ENCODE data around the gene SHANK3. TPM values are rescaled to one million over a fixed set of nuclear protein-coding genes. Genes with fewer than 3 reads are reported as not detected.

The SHANK3 gene
- total RNA-seq, 6 experiments from 2014 or later, result 9.7 to 16.0 (median 14.8) TPM

DNA sequence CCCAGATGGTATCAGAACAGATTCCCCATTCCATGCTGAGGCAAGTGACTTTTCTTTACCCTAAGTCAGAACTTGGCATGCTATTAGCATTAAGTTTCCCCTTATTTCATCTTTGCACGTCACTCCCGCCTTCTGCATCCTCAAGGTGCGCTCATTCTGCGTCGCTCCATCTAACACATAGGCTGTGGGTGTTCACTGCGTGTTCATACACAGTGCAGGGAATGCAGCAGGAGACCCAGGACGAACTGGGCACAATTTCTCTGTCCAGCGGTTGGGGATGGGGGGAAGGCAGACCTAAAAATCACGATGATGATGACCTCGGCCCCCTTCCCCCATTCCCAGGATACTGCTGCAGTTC lies 45.7 kb downstream of the SHANK3 start:
- no peak overlapping the region for H3K27ac ChIP-seq

DNA sequence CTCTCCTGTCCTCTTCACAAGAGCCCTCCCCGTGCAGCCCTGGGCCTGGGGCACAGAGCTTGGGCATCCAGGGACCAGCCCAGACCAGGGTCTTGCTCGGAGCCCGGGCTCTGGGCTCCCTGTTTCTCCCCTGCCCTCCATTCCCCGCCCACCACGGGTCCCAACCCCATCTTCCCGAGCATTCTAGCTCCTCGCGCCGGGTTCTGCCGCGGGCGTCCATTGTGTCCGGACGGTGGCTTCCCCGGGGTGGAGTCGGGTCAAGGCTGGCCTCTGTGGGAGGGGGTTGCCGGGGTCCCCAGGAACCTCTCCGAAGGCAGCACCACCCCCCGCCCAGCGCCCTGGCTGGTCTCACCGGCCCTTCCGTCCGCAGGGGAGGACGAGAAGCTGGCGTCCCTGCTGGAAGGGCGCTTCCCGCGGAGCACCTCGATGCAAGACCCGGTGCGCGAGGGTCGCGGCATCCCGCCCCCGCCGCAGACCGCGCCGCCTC lies 47.2 kb downstream of the SHANK3 start:
- H3K4me1 ChIP-seq, result no peaks in the 10 kb centered on the region
- WGBS (ENCODE audit: insufficient coverage, low coverage, low lambda C conversion rate, missing lambda C conversion rate), result 100% methylated on average over 1 of the region's 40 CpGs
- H3K36me3 ChIP-seq, result peaks cover 0 to 9% (median 3%) of the 10 kb centered on the region in 4 donors
- ATAC-seq (no peak), DNase-seq (peak in 1 of 3 donors; percentile 49)
- TF ChIP-seq, protein P1, sequence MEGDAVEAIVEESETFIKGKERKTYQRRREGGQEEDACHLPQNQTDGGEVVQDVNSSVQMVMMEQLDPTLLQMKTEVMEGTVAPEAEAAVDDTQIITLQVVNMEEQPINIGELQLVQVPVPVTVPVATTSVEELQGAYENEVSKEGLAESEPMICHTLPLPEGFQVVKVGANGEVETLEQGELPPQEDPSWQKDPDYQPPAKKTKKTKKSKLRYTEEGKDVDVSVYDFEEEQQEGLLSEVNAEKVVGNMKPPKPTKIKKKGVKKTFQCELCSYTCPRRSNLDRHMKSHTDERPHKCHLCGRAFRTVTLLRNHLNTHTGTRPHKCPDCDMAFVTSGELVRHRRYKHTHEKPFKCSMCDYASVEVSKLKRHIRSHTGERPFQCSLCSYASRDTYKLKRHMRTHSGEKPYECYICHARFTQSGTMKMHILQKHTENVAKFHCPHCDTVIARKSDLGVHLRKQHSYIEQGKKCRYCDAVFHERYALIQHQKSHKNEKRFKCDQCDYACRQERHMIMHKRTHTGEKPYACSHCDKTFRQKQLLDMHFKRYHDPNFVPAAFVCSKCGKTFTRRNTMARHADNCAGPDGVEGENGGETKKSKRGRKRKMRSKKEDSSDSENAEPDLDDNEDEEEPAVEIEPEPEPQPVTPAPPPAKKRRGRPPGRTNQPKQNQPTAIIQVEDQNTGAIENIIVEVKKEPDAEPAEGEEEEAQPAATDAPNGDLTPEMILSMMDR (IDR thresholded peaks at IDR 0.05), result no peak
- TF ChIP-seq POLR2A (IDR thresholded peaks at IDR 0.05), result no peak
- no peak overlapping the region for H3K4me3 ChIP-seq
- intact Hi-C loops (cut with DNase I), result no loop called here
- no peaks in the 10 kb centered on the region for H3K9me3 ChIP-seq
- no peak overlapping the region for H3K27ac ChIP-seq
- H3K27me3 ChIP-seq, result no peaks in the 10 kb centered on the region

More for the DNA sequence above, 45.7 kb downstream of the SHANK3 start:
- TF ChIP-seq POLR2A (IDR thresholded peaks at IDR 0.05), result no peak
- TF ChIP-seq, protein P1 (IDR thresholded peaks at IDR 0.05), result no peak
- DNase-seq, result no peak
- peaks cover 0 to 7% (median 0%) of the 10 kb centered on the region in 4 donors for H3K36me3 ChIP-seq
- ATAC-seq, result no peak
- H3K4me1 ChIP-seq, result no peaks in the 10 kb centered on the region
- no peak overlapping the region for H3K4me3 ChIP-seq
- WGBS (ENCODE audit: insufficient coverage, low coverage, low lambda C conversion rate, missing lambda C conversion rate), result 81% methylated on average over 10 of the region's 10 CpGs
- H3K27me3 ChIP-seq, result no peaks in the 10 kb centered on the region
- intact Hi-C loops (cut with DNase I), result no loop called here
- no peaks in the 10 kb centered on the region for H3K9me3 ChIP-seq

DNA sequence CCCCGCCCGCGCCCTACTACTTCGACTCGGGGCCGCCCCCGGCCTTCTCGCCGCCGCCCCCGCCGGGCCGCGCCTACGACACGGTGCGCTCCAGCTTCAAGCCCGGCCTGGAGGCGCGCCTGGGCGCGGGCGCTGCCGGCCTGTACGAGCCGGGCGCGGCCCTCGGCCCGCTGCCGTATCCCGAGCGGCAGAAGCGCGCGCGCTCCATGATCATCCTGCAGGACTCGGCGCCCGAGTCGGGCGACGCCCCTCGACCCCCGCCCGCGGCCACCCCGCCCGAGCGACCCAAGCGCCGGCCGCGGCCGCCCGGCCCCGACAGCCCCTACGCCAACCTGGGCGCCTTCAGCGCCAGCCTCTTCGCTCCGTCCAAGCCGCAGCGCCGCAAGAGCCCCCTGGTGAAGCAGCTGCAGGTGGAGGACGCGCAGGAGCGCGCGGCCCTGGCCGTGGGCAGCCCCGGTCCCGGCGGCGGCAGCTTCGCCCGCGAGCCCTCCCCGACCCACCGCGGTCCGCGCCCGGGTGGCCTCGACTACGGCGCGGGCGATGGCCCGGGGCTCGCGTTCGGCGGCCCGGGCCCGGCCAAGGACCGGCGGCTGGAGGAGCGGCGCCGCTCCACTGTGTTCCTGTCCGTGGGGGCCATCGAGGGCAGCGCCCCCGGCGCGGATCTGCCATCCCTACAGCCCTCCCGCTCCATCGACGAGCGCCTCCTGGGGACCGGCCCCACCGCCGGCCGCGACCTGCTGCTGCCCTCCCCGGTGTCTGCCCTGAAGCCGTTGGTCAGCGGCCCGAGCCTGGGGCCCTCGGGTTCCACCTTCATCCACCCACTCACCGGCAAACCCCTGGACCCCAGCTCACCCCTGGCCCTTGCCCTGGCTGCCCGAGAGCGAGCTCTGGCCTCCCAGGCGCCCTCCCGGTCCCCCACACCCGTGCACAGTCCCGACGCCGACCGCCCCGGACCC lies 48.0 kb downstream of the SHANK3 start:
- intact Hi-C loops (cut with DNase I), result no loop called here
- ATAC-seq, result peak in 2 of 4 donors; percentile 1 to 5
- TF ChIP-seq, protein P1 (IDR thresholded peaks at IDR 0.05), result no peak
- no peak for TF ChIP-seq POLR2A (IDR thresholded peaks at IDR 0.05)
- H3K27ac ChIP-seq, result no peak overlapping the region
- peak in 1 of 3 donors; percentile 55 for DNase-seq
- H3K27me3 ChIP-seq, result no peaks in the 10 kb centered on the region
- H3K9me3 ChIP-seq, result no peaks in the 10 kb centered on the region
- H3K4me3 ChIP-seq, result no peak overlapping the region
- H3K4me1 ChIP-seq, result no peaks in the 10 kb centered on the region
- 91% methylated on average over 24 of the region's 132 CpGs for WGBS (ENCODE audit: insufficient coverage, low coverage, low lambda C conversion rate, missing lambda C conversion rate)
- peaks cover 0 to 12% (median 3%) of the 10 kb centered on the region in 4 donors for H3K36me3 ChIP-seq

DNA sequence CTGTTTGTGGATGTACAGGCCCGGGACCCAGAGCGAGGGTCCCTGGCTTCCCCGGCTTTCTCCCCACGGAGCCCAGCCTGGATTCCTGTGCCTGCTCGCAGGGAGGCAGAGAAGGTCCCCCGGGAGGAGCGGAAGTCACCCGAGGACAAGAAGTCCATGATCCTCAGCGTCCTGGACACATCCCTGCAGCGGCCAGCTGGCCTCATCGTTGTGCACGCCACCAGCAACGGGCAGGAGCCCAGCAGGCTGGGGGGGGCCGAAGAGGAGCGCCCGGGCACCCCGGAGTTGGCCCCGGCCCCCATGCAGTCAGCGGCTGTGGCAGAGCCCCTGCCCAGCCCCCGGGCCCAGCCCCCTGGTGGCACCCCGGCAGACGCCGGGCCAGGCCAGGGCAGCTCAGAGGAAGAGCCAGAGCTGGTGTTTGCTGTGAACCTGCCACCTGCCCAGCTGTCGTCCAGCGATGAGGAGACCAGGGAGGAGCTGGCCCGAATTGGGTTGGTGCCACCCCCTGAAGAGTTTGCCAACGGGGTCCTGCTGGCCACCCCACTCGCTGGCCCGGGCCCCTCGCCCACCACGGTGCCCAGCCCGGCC lies 48.7 kb downstream of the SHANK3 start:
- Histone ChIP-seq H3K4me1 (no peaks in the 10 kb centered on the region), H3K9me3 (no peaks in the 10 kb centered on the region), H3K4me3 (no peak overlapping the region), H3K36me3 (peaks cover 0 to 16% (median 3%) of the 10 kb centered on the region in 4 donors), H3K27ac (no peak overlapping the region), H3K27me3 (no peaks in the 10 kb centered on the region)
- DNase-seq, result no peak
- no peak for TF ChIP-seq POLR2A (IDR thresholded peaks at IDR 0.05)
- TF ChIP-seq, protein P1 (IDR thresholded peaks at IDR 0.05), result no peak
- intact Hi-C loops (cut with DNase I), result no loop called here
- peak in 2 of 4 donors; percentile 7 to 29 for ATAC-seq
- 100% methylated on average over 6 of the region's 32 CpGs for WGBS (ENCODE audit: insufficient coverage, low coverage, low lambda C conversion rate, missing lambda C conversion rate)
